Activated B cell treated with CpG ODN at 0.5 μM for 24 hours (primary cell): Measurements from ENCODE around the gene BOD1. TPM values are rescaled to one million over a fixed set of nuclear protein-coding genes. Genes with fewer than 3 reads are reported as not detected.
"Not testable (repeated sequence)": the region's sequence is repeated elsewhere in the genome, so short reads cannot be mapped to it uniquely, and the experiment has no call there.

Source experiments
- ATAC-seq: fragments of 200-7000 bp; cut with Tn5 transposase; one replicate; pipeline ENCODE4 v1.10.0; 2021; ENCODE audit warnings: low read depth, mild to moderate bottlenecking, moderate library complexity
- CTCF ChIA-PET: fragments of 350-600 bp; sonication (Branson Sonifier 250); formaldehyde crosslinking; loops from one replicate; lab custom pipeline; 2021; ENCODE audit warnings: antibody characterized with exemption; lab: Charles Lee
- POLR2A ChIA-PET: fragments of 350-600 bp; sonication (Branson Sonifier 250); formaldehyde crosslinking; loops from one replicate; lab custom pipeline; 2021; ENCODE audit warnings: antibody characterized with exemption; lab: Charles Lee
- DNase-seq: peaks from one replicate; pipeline ENCODE4 v3.0.0; 2022
- H3K27ac Mint-ChIP-seq: one replicate; pipeline ENCODE4 v1.8.0; 2020; ENCODE audit warnings: mixed read lengths
- H3K27me3 Mint-ChIP-seq: one replicate; pipeline ENCODE4 v1.8.0; 2021; ENCODE audit warnings: mixed read lengths
- H3K36me3 Mint-ChIP-seq: one replicate; pipeline ENCODE4 v1.8.0; 2021; ENCODE audit warnings: low read depth, mixed read lengths
- H3K4me1 Mint-ChIP-seq: one replicate; pipeline ENCODE4 v1.8.0; 2021; ENCODE audit warnings: mixed read lengths
- H3K4me3 Mint-ChIP-seq: one replicate; pipeline ENCODE4 v1.8.0; 2020; ENCODE audit warnings: mild to moderate bottlenecking, mixed read lengths
- H3K9me3 Mint-ChIP-seq: one replicate; pipeline ENCODE4 v1.8.0; 2020; ENCODE audit warnings: mixed read lengths
- CTCF ChIP-seq: fragments of 200-600 bp; IDR thresholded peaks from one replicate; pipeline ENCODE4 v1.8.0; 2022; ENCODE audit warnings: antibody characterized with exemption, mild to moderate bottlenecking
- intact Hi-C: fragments of 100-400 bp; cut with micrococcal nuclease; formaldehyde crosslinking; loops from one replicate; pipeline ENCODE4 v1.15.1; 2024
- total RNA-seq: library from RNA; stranded (reverse); gene quantifications from 2 replicates; pipeline ENCODE4 v1.2.3, GENCODE V29; 2022

BOD1 gene
- total RNA-seq, 1 donor from 2014 or later = 32.4 TPM

DNA sequence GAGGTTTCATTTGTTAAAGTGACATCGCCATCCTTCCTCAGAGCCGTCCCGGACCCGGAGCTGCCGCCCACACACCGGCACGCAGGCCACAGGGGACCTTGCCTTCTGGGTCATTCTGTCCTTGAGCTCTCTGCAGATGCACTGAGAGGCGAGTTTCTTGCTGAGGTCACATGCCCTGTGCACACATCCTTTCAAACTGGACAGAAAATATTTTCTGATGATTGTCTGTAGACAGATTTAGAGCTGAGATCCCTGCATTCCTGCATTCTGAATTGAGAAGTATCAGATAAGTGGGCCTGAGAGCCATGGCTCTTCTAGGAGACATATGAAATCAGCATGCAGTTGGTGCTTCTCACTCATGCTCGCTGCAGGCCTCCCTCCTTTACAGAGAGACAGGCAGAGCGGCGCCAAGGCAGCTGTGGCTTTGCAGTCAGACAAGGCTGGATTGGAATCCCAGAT, 25.4 kb downstream of the BOD1 start:
- ChIA-PET POLR2A (no interaction called here), CTCF (interaction anchor here (0.5 to 1.4 kb wide), 2 partner anchors 23 to 382 kb away, joined by 3 to 8 read pairs; no protein-coding TSS in a partner anchor)
- DNase-seq (no peak), ATAC-seq (no peak)
- Mint-ChIP-seq H3K27ac (no peak overlapping the region), H3K9me3 (peaks cover 53% of the 10 kb centered on the region), H3K27me3 (no peaks in the 10 kb centered on the region), H3K4me1 (no peaks in the 10 kb centered on the region), H3K36me3 (peaks cover 30% of the 10 kb centered on the region), H3K4me3 (no peak overlapping the region)
- TF ChIP-seq CTCF = no peak
- intact Hi-C loops = no loop called here

GRCh38 chr5:173590436-173591055, 25.9 kb downstream of the BOD1 start:
- Mint-ChIP-seq H3K9me3 (peaks cover 58% of the 10 kb centered on the region), H3K4me3 (no peak overlapping the region), H3K27ac (no peak overlapping the region), H3K36me3 (peaks cover 30% of the 10 kb centered on the region), H3K4me1 (no peaks in the 10 kb centered on the region), H3K27me3 (no peaks in the 10 kb centered on the region)
- DNase-seq (no peak), ATAC-seq (no peak)
- ChIA-PET POLR2A (no interaction called here), CTCF (interaction anchor here (0.5 kb wide), 1 partner anchor 22 kb away, joined by 3 read pairs; no protein-coding TSS in a partner anchor)
- intact Hi-C loops = no loop called here
- no peak for TF ChIP-seq CTCF

- intact Hi-C loops, H3K4me1 Mint-ChIP-seq, POLR2A ChIA-PET, H3K27ac Mint-ChIP-seq, DNase-seq, H3K36me3 Mint-ChIP-seq, H3K4me3 Mint-ChIP-seq, ATAC-seq, CTCF ChIA-PET: not testable (repeated sequence)
- peaks cover 38% of the 10 kb centered on the region for H3K9me3 Mint-ChIP-seq
- peaks cover 12% of the 10 kb centered on the region for H3K27me3 Mint-ChIP-seq
These were observed 30.3 kb downstream of the BOD1 start for GRCh38 chr5:173586133-173586532.

GRCh38 chr5:173583346-173583745, 33.1 kb downstream of the BOD1 start:
- ChIA-PET CTCF (interaction anchor here (1.7 kb wide), 1 partner anchor 10 kb away, joined by 8 read pairs; no protein-coding TSS in a partner anchor), POLR2A (no interaction called here)
- H3K4me3 Mint-ChIP-seq = no peak overlapping the region
- peaks cover 36% of the 10 kb centered on the region for H3K9me3 Mint-ChIP-seq
- intact Hi-C loops = no loop called here
- ATAC-seq = no peak
- TF ChIP-seq CTCF = no peak
- no peak overlapping the region for H3K27ac Mint-ChIP-seq
- H3K4me1 Mint-ChIP-seq = no peaks in the 10 kb centered on the region
- H3K36me3 Mint-ChIP-seq = no peaks in the 10 kb centered on the region
- peaks cover 12% of the 10 kb centered on the region for H3K27me3 Mint-ChIP-seq
- no peak for DNase-seq

DNA sequence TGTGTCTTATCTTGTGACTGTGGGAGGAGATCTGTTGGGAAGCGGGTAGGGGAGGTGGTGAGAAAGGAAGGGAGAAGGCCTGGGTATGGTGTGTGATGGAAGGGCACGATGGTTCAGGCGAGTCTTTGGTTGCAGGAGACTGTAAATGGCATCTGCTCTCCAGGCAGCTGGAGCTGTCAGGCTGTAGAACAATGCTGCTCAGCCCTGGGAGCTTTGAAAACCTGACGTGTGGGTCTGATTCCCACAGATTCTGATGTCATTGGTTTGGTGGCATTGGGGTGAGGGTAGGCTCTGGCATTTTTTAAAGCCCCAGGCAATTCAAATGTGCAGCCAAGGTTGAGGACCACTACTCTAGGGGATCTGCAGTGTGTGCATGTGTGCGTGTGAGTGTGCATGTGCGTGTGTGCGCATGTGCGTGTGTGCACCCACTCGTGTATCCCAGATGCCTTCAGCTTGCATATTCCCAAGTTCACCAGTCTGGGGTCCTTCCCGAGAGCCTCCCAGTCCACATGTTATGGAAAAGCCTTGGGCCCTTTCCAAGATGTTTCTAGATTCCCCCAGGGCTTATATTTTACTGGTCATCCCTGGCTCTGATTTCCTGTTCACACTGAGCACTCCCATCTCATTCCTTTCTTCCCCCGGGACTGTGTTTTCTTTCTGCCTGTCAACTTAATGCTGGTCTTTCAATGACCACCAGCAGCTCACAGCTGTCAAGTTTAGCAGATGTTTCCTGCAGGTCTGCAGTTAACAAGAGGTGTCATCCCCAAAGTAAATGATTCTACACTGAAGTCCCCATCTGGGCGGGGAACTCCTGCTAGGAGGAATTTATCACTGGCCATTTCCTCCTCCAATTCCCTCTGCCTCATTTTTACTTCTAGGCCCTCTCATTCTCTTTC, 34.0 kb downstream of the BOD1 start:
- Mint-ChIP-seq H3K27ac (no peak overlapping the region), H3K4me1 (no peaks in the 10 kb centered on the region), H3K27me3 (peaks cover 12% of the 10 kb centered on the region), H3K36me3 (no peaks in the 10 kb centered on the region), H3K9me3 (peaks cover 34% of the 10 kb centered on the region), H3K4me3 (no peak overlapping the region)
- CTCF ChIA-PET = interaction anchor here (1.7 kb wide), 1 partner anchor 9 kb away, joined by 8 read pairs; no protein-coding TSS in a partner anchor
- intact Hi-C loops = no loop called here
- TF ChIP-seq CTCF = no peak
- DNase-seq = no peak
- no peak for ATAC-seq
- POLR2A ChIA-PET = no interaction called here
